Endometrium (tissue), 2 donors: Measurements from ENCODE around the gene HOXA7.

Source experiments
- FAIRE-seq: peaks from 2 replicates; lab custom pipeline; 2012; peaks lifted over from hg19 to GRCh38; lab: Jason Lieb, UNC
- donor health status: control.
- donor health status: control.

Gene HOXA7

DNA sequence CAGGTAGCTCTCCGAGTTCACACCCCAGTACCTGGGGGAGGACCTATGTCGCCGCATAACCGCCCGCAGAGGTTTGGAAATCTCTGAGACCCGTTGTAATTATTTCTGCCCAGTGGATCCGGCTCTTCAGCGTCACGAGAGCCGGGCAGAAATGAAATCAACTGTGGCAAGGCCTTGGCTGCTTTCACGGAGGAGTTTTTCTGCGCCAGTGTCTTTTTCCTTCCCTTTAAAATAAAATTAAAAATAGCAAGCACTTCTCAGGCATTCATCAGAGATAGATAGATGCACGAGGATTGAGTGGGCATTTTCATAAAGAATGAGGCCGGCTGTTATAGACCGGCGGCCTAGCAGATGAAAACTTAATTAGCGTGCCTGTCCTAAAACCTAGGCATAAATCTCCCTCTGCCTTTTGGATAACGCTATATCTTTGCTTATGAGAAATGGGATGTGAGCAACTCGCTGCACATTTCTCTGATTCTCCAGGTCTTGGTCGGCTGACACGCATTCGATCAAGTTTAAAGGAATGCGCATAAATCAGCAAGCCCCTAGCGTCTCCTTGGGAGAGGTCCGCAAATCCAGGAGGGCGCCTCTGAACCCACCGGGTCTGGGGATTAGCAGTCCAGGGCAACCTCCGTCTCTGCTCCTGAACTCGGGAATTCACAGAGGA is 37.0 kb upstream of the HOXA7 start:
- no peak for FAIRE-seq

GRCh38 chr7:27192546-27193334 is 36.3 kb upstream of the HOXA7 start:
- no peak for FAIRE-seq

GRCh38 chr7:27191833-27192545 is 35.5 kb upstream of the HOXA7 start:
- no peak for FAIRE-seq

- no peak for FAIRE-seq
These were observed 34.8 kb upstream of the HOXA7 start for GRCh38 chr7:27191161-27191731.

- FAIRE-seq = no peak
These were observed 33.7 kb upstream of the HOXA7 start for GRCh38 chr7:27189997-27190748.

DNA sequence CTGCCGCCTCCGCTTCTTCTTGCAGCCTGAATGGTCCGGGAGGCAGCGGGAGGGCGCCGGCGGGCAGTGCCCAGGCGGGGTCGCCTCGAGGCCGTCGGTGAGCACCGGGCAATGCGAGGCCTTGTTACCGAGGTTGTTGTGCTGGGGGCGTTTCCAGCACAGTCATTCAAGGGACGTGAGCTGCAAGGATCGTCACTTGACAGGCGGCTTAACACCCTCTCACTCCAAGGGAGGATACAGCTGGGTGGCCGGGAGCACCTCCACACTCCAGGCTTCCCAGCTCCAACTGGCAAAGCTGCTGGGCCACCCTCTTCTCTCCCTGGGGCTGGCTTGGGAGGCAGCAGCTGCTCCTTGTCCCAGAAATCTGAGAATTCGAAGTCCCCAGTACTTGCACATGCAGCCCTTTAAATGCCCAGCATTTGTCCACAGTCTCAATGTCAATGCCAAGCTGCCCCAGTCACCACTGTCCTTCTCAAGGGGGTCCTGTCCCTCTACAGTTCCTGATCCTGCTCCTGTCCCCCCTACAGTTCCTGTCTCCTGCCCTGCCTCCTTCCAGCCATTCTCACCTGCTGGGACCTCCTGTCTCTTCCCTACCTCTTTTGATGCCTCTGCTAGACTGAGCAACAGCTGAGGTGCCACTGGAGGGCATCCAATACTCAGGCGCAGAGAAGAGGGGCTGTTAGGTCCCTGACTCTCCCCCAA is 33.0 kb upstream of the HOXA7 start:
- FAIRE-seq = no peak

GRCh38 chr7:27188386-27189294 is 32.2 kb upstream of the HOXA7 start:
- no peak for FAIRE-seq

- no peak for FAIRE-seq
These were observed 31.3 kb upstream of the HOXA7 start for GRCh38 chr7:27187475-27188385.

- peak; percentile 61 for FAIRE-seq
These were observed 30.4 kb upstream of the HOXA7 start for GRCh38 chr7:27186668-27187474.

DNA sequence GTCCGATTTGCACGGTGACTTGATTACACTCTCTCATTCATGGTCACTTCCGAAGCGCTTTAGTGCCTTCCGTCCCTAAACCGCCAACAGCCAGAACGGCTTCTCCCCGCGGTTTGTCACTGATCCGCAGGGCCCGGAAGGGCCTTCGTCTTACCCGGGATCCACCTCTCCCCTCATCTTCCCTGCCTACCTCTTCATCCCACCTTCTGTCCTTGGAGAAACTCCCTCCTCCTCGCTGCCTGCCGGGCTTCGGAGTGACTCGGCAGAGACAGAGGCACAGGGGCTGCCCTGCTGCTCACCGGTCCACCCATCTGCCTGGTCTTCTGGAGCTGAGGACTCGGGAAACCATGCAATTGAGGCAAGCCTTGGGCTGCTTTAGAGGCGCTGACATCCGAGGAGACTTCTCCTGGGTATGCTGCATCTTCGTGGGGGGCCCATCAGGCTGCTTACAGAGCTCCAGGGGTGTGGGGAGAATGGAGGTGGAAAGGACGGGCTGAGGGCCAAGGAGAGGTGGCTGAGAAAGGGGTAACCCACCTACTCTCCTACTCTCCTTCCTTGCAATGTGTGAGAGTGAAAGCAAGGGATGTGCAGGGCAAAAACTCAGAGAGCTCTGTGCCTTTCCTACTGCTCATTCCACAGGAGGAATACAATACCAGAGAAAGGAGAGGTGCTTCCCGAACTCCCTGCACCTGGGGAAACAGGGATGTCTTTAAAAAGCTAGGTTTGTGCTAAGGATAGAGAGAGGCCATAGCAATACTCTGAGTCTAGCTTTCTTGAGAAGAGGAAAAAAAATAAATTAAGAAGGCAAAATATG is 29.6 kb upstream of the HOXA7 start:
- FAIRE-seq = no peak

DNA sequence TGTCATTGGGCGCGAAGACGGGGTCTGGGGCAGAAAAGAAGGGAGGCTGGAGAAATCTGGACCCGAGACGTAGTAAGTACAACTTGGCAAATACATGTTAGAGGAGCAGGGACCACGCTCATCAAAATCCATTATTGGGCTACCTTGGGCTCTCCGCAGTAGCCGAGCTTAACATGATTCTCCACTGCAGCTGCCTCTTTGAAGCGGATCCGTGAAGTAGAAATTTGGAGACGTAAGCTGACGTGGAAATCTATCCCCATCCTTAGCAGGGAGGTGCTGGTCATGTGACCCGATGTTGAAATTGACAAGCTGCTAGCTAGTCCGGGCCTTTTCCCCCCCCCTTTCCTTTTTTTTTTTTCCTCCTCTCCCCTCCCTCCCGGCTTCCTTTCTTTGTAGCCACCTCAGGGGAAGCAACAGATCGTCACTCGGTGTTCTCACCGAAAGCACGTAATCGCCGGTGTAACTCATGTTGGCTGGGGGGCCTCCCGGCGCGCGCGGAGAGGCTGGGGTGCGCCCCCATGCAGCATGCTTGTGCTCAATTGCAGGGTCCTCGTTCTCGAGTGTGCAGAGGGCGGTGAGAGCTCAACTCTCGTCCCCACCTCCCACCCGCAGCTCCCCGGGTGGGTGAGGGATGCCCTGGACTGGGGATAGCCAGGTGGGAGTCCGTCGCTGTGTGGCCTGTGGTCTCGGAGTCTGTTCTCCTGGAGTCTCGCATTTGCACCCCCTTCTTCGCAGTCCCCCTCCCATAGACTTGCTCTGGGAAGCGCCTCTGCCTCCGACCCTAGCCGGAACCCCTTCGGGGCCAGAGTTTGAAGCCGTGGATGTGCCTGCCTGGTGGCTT is 28.8 kb upstream of the HOXA7 start, which contains the start of gene HOXA11:
HOXA11 (minus strand) TSS at position 220 of the 841 bp plus-strand sequence; CDS start at position 132, 88 bp downstream.
- FAIRE-seq = peak; percentile 93

DNA sequence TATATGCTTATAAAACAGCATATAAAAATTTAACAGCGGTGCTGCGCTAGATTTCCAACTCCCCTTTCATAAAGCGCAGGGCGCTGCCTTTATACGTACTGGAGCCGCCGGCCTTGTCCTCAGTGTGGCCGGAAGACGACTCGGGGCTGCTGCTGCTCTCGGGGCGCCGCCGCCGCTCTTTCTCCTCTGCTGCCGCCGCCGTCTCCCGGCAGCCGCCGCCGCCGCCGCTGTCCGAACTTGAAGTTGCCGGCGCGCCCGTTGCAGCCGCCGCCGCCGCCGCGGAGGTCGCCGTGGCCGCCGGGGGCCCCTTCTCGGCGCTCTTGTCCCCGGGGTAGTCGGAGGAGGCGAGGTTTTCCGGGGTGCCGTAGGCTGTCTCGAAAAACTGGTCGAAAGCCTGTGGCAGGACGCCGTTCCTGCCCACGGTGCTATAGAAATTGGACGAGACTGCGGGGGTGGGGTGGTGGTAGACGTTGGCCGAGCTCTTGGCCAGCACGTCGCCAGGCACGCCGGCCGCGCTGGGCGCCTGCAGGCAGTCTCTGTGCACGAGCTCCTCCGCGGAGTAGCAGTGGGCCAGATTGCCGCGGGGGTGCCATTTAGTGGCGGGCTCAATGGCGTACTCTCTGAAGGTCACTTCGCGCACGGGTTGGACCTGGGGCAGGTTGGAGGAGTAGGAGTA is 28.0 kb upstream of the HOXA7 start:
- no peak for FAIRE-seq

- no peak for FAIRE-seq
These were observed 27.3 kb upstream of the HOXA7 start for GRCh38 chr7:27183682-27184336.

GRCh38 chr7:27182861-27183681 is 26.6 kb upstream of the HOXA7 start:
- no peak for FAIRE-seq
